GM12874 (cell line): ENCODE data around the gene BRICD5.

Experiments used
- TF ChIP-seq, protein P1 (sequence below): IDR thresholded peaks from 2 replicates; pipeline ENCODE4 v1.5.1; 2011; ENCODE audit warnings: low read depth, mild to moderate bottlenecking, control low read depth, low read length, moderate library complexity; ENCODE audit not compliant: insufficient read depth

BRICD5 gene

DNA sequence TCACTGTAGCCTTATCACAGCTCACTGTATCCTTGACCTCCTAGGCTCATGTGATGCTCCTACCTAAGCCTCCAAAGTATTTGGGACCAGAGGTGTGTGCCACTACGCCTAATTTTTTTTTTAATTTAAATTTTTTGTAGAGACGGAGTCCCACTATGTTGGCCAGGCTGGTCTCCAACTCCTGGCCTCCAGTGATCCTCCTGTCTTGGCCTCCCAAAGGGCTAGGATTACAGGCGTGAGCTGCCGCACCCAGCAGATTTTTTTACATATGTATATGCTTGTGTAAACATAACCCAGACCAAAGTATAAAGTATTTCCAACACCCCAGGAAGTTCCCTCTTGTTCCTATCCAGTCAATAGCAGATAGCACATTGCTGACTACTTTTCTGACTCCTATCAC is 5.7 kb upstream of the BRICD5 start:
- TF ChIP-seq, protein P1, sequence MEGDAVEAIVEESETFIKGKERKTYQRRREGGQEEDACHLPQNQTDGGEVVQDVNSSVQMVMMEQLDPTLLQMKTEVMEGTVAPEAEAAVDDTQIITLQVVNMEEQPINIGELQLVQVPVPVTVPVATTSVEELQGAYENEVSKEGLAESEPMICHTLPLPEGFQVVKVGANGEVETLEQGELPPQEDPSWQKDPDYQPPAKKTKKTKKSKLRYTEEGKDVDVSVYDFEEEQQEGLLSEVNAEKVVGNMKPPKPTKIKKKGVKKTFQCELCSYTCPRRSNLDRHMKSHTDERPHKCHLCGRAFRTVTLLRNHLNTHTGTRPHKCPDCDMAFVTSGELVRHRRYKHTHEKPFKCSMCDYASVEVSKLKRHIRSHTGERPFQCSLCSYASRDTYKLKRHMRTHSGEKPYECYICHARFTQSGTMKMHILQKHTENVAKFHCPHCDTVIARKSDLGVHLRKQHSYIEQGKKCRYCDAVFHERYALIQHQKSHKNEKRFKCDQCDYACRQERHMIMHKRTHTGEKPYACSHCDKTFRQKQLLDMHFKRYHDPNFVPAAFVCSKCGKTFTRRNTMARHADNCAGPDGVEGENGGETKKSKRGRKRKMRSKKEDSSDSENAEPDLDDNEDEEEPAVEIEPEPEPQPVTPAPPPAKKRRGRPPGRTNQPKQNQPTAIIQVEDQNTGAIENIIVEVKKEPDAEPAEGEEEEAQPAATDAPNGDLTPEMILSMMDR = no peak

DNA sequence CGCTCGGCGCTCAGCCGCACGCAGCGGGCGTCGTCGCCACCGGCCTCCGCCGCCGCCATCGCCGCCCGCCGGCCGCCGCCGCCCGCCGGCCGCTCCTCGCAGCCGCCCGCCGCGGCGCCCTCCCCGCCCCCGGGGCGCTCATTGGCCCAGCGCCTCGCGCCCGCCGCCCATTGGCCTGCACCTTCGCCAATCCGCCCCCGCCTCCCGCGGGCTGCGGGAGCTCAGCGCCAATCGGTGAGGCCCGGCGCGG is 4.0 kb upstream of the BRICD5 start, which contains the start of gene PGP:
TSS of gene PGP (minus strand) at position 122 of the 250 bp plus-strand sequence. CDS start at position 59, 63 bp downstream.
- TF ChIP-seq, protein P1 = no peak

DNA sequence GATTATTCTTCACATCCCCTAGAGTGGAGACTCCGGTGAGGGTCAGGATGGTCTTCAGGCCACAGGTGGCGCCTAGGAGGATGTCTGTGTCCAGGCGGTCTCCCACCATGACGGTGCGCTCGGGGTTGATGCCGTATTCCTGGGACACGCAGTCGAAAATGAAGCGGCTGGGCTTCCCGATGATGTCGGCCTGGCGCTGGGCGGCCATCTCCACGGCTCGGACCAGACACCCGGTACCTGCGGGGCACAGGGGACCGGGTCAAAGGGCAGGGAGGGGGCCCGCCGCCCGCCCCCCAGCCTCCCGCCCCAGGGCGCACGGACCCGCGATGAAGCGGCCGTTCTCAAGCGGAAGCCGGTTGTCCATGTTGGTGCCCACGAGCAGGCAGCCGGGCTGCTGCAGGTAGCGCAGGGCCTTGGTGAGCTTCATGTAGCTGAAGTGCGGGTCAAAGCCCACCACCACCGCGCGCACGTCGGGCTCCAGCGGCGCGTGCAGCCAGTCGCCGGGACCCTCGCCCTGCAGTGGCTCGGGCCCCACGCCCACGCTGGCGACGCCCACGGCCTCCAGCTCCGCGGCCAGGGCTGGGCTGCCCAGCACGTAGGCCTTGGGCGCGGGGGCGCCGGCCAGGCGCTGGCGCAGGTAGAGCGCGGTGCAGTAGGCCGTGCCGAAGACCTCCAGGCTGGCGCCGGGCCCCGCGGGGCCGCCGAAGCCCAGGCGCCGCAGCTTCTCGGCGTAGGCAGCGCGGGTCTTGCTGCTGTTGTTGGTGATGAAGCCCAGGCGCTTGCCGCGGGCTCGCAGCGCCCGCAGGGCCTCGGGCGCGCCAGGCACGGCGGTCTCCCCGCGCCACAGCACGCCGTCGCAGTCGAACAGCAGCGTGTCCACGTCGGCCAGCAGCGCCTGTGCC is 3.4 kb upstream of the BRICD5 start:
- TF ChIP-seq, protein P1 = no peak

DNA sequence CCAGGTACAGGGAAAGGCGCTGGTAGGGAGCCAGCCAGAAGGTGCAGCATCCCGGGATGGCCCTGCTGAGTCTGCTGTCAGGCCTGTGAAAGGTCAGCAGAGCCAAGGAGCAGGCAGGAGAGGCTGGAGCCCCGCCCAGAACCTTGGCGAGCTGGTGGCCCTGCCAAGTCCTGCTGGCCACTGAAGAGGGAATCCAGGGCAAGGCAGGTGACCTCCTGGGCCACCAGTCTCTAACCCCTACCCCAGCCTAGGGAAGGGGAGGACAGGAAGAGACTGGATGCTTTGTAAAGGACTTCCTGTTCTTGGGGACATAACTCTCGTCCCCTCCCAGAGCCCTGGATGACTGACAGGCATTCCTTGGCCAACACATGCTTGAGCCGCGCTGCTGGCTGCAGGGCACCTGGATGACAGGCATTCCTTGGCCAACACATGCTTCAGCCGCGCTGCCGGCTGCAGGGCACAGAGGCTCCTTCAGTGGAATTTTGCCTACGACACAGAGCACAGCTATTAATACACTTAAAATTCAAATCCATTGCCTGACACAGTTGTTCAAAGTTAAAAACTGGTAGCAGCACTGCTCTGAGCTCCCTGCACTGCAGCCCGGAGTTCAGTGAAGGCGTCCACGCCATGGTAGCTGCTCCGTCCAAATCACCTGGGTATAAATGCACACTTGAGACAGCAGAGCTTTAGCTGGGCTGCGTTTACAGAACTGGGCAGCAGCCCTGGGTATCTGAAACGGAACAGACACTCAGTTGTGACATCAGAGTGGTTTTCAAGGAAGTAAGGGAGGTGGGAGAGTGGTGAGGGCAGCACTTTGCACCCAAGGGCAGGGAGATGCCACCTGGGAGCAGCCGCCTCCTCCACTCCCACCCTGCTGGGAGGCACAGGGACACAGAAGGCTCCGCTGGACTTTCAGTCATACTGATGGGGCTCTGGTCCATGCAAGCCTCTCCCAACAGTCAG is 2.0 kb upstream of the BRICD5 start:
- TF ChIP-seq, protein P1 = no peak

DNA sequence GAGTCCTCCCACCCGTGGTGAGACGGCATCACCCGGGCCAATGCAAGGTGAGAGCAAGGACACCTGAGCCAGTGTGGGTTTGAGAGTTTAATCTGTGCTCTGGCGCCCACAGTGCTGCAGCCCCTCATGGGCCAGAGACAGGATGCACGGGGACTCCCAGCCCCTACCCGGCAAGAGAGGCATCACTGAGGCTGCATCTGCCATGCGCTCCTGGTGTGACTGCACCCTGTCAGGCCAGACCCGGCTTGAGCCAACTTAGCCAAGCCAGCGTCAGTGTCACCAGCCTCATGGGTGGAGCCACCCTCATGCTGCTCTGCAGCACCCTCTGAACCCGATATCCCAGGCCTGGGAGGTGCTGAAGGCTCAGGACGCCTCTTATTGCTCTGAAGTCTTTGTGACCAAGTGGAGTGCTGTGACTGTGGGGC is 1.3 kb upstream of the BRICD5 start:
- TF ChIP-seq, protein P1 = no peak

DNA sequence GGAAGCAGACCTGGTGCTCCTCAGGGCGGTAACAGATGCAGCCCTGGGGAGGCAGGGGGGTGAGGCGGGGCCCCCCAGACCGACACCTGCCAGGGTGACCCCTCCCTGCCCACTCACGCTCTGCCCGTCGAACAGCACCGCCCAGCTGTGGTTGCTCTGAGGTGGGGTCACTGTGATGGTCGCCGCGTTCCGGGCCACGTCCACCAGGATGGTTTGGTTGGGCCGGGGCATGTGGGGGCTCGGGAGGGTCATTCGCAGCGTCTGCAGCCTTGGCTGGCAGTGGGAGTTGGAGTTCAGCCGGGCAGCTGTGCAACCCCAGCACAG is 692 bp downstream of the BRICD5 start:
- TF ChIP-seq, protein P1 = no peak

DNA sequence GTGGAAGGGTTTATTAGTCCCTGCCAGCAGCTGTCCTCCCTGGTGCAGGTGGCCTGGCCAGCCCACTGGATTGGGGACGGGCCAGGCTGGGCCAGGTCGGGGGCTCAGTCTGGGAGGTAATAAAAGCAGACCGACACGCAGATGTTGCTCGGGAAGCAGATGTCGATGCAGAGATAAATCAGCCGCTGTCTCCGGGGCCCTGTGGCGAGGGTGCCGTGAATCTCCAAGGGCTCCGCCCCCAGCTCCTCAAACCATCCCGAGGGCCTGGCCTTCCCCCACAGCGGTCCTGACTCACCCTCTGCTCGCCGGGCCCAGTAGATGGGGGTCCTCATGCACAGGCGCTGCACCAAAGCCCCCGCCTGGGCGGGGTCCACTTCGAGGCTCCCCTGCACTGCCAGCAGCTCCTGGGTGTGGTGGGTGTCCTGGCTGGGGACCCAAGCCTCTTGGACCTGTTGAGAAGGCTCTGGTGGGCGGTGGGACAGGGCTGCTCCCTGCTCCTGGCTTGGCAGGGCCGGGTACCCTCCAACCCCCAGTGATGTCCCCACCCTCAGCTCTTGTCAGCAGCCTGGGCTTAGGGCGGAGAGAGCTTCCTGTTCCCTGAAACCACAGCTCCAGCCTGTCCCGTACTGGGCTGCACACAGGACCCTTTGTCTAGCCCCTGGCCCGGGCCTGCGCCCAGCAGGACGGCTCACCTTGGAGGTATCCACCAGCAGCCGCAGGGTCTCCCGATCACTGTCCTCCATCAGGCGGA is 1.2 kb downstream of the BRICD5 start:
- TF ChIP-seq, protein P1 = no peak
